GM12874 (cell line): ENCODE measurements around the gene BMPR2.

ENCODE experiments used
- TF ChIP-seq, protein P1 (sequence below): IDR thresholded peaks from 2 replicates; pipeline ENCODE4 v1.5.1; 2011; ENCODE audit warnings: low read depth, mild to moderate bottlenecking, control low read depth, low read length, moderate library complexity; ENCODE audit not compliant: insufficient read depth

Gene BMPR2

GRCh38 chr2:202344178-202344577, 31.9 kb upstream of the BMPR2 start:
- TF ChIP-seq, protein P1, sequence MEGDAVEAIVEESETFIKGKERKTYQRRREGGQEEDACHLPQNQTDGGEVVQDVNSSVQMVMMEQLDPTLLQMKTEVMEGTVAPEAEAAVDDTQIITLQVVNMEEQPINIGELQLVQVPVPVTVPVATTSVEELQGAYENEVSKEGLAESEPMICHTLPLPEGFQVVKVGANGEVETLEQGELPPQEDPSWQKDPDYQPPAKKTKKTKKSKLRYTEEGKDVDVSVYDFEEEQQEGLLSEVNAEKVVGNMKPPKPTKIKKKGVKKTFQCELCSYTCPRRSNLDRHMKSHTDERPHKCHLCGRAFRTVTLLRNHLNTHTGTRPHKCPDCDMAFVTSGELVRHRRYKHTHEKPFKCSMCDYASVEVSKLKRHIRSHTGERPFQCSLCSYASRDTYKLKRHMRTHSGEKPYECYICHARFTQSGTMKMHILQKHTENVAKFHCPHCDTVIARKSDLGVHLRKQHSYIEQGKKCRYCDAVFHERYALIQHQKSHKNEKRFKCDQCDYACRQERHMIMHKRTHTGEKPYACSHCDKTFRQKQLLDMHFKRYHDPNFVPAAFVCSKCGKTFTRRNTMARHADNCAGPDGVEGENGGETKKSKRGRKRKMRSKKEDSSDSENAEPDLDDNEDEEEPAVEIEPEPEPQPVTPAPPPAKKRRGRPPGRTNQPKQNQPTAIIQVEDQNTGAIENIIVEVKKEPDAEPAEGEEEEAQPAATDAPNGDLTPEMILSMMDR = no peak

GRCh38 chr2:202346180-202346579, 29.9 kb upstream of the BMPR2 start:
- TF ChIP-seq, protein P1 = no peak

GRCh38 chr2:202353430-202353829, 22.7 kb upstream of the BMPR2 start:
- TF ChIP-seq, protein P1 = no peak

- TF ChIP-seq, protein P1 = no peak
Measured at GRCh38 chr2:202355993-202356505, 20.1 kb upstream of the BMPR2 start.

DNA sequence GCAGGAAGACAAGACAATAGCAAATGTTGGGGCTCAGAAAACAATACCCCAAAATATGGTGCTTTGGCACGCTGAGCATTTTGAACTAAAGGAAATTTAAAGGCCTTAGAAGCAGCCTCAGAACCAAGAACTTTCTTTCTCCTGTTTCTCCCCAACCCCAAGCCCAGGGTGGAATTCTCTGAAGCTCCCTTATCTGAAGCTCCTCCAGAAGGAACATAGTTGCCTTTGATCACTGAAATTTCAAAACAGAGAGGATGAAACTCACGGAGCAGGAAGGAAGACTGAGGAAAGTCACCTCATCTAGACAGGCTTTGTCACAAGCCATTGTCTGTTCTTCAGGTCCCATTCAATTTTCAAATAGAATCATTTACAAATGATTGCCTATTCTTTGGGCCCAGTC, 15.5 kb upstream of the BMPR2 start:
- TF ChIP-seq, protein P1 = no peak

- TF ChIP-seq, protein P1 = no peak
Measured at GRCh38 chr2:202361108-202361507, 15.0 kb upstream of the BMPR2 start.

DNA sequence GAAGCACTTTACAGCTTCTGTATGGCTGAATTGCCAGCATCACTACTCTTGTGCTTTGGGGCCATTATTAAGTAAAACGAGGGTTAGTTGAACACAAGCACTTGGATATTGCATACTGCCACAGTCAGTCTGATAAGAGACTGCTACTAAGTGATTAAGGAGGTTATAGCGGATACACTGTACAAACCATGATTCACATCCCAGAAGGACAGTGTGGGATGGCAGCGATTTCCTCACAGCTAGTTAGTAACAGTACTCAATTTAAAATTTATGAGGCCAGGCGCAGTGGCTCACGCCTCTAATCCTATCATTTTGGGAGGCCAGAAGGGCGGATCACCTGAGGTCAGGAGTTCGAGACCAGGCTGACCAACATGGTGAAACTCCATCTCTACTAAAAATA, 2.6 kb upstream of the BMPR2 start:
- TF ChIP-seq, protein P1 = no peak
